RWPE2 (cell line): ENCODE measurements around the gene HBP1.
A peak's percentile ranks its signal among the peaks of the same experiment; 100 is the strongest.

Source experiments
- ATAC-seq: fragments of 200-7000 bp; cut with Tn5 transposase; 3 replicates; pipeline ENCODE4 v1.9.1; 2021; ENCODE audit warnings: low read depth
- DNase-seq: peaks from one replicate; pipeline ENCODE4 v3.0.0-alpha.2; 2020; ENCODE audit warnings: low spot score
- H3K27ac ChIP-seq: fragments of 450-650 bp; 2 replicates; pipeline ENCODE4 v1.5.1; 2017; ENCODE audit warnings: mild to moderate bottlenecking; ENCODE audit not compliant: poor library complexity, severe bottlenecking
- H3K27me3 ChIP-seq: fragments of 250-450 bp; sonication (Bioruptor Pico); 2 replicates; pipeline ENCODE4 v1.5.1; 2021; ENCODE audit warnings: mild to moderate bottlenecking, moderate library complexity; ENCODE audit not compliant: insufficient read depth, poor library complexity, severe bottlenecking
- H3K36me3 ChIP-seq: fragments of 250-450 bp; sonication (Bioruptor Pico); 2 replicates; pipeline ENCODE4 v1.5.1; 2020; ENCODE audit warnings: low read depth, mild to moderate bottlenecking, moderate library complexity
- H3K4me1 ChIP-seq: fragments of 250-450 bp; sonication (Bioruptor Pico); 2 replicates; pipeline ENCODE4 v1.5.1; 2021; ENCODE audit warnings: mild to moderate bottlenecking, moderate library complexity; ENCODE audit not compliant: insufficient read depth, poor library complexity, severe bottlenecking
- H3K4me3 ChIP-seq: fragments of 250-450 bp; sonication (Bioruptor Pico); 2 replicates; pipeline ENCODE4 v1.5.1; 2021; ENCODE audit warnings: mild to moderate bottlenecking, moderate library complexity; ENCODE audit not compliant: severe bottlenecking
- H3K9me3 ChIP-seq: fragments of 250-450 bp; sonication (Bioruptor Pico); 2 replicates; pipeline ENCODE4 v1.5.1; 2021; ENCODE audit warnings: mild to moderate bottlenecking, moderate library complexity; ENCODE audit not compliant: severe bottlenecking
- TF ChIP-seq, protein P1 (sequence below): fragments of 450-650 bp; IDR thresholded peaks from one replicate; pipeline ENCODE4 v1.5.1; 2017; ENCODE audit warnings: mild to moderate bottlenecking, moderate library complexity; ENCODE audit not compliant: poor library complexity, severe bottlenecking

Gene HBP1

GRCh38 chr7:107164092-107164491 is 4.7 kb upstream of the HBP1 start:
- peaks cover 5% of the 10 kb centered on the region for H3K4me1 ChIP-seq
- H3K4me3 ChIP-seq = no peak overlapping the region
- H3K27me3 ChIP-seq = no peaks in the 10 kb centered on the region
- H3K36me3 ChIP-seq = no peaks in the 10 kb centered on the region
- DNase-seq (no peak), ATAC-seq (no peak)
- no peaks in the 10 kb centered on the region for H3K9me3 ChIP-seq
- H3K27ac ChIP-seq = no peak overlapping the region
- TF ChIP-seq, protein P1, sequence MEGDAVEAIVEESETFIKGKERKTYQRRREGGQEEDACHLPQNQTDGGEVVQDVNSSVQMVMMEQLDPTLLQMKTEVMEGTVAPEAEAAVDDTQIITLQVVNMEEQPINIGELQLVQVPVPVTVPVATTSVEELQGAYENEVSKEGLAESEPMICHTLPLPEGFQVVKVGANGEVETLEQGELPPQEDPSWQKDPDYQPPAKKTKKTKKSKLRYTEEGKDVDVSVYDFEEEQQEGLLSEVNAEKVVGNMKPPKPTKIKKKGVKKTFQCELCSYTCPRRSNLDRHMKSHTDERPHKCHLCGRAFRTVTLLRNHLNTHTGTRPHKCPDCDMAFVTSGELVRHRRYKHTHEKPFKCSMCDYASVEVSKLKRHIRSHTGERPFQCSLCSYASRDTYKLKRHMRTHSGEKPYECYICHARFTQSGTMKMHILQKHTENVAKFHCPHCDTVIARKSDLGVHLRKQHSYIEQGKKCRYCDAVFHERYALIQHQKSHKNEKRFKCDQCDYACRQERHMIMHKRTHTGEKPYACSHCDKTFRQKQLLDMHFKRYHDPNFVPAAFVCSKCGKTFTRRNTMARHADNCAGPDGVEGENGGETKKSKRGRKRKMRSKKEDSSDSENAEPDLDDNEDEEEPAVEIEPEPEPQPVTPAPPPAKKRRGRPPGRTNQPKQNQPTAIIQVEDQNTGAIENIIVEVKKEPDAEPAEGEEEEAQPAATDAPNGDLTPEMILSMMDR = no peak

DNA sequence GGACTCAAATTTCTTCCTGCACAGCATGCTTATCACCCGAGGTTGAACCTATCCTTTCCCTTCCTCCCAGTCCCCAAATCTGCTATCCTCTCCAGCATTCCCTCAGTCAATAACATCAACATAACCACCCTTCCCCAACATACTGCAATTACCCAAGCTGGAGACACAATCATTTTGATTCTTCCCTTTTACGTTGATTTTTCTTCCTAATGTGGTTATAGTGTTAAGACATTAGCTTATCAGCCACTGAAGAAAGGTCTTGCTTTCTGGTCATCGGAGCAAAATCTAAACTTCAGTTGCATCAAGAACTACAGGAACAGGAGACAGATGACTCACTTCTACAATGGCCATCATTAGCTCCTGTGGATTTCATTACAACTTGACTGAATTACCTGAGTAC is 3.5 kb upstream of the HBP1 start:
- no peak for ATAC-seq
- H3K4me3 ChIP-seq = no peak overlapping the region
- H3K27me3 ChIP-seq = no peaks in the 10 kb centered on the region
- DNase-seq = no peak
- H3K4me1 ChIP-seq = peaks cover 5% of the 10 kb centered on the region
- H3K27ac ChIP-seq = no peak overlapping the region
- no peaks in the 10 kb centered on the region for H3K9me3 ChIP-seq
- TF ChIP-seq, protein P1 = no peak
- no peaks in the 10 kb centered on the region for H3K36me3 ChIP-seq

DNA sequence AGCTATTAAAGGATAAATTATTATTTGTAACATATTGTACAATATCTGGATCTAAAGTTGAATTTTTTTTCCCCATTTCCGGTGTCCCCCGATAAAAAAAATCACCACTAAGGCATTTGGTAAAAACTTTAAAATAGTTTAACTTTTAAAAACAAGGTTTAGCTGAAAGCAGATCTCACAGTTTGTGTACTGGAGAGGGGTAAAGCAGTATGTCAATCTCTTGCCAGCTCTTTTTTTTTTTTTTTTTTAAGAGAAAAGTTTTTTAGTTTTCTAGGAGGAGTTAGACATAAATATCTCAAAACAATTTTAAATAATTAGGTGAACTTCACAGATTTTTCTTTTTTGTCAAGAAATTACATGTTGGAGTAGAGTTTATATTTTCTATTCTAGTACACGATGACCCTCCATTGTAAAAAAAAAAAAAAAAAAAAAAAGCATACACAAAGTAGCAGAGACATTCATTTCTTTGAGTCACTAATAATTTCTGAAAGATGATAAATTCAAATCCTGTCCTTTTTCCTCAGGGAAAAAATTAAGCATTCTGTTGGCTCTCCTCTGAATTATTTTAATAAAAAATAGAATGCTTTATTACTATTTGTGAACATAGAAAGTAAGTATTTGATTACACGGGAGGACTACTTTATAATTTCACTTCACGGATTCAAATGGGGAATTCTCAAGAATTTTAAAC is 1.9 kb upstream of the HBP1 start:
- H3K27me3 ChIP-seq = no peaks in the 10 kb centered on the region
- no peaks in the 10 kb centered on the region for H3K36me3 ChIP-seq
- peak overlapping the region; percentile 32 for H3K4me3 ChIP-seq
- no peaks in the 10 kb centered on the region for H3K9me3 ChIP-seq
- H3K27ac ChIP-seq = peak overlapping the region; percentile 77
- TF ChIP-seq, protein P1 = no peak
- ATAC-seq (no peak), DNase-seq (no peak)
- H3K4me1 ChIP-seq = peaks cover 7% of the 10 kb centered on the region

DNA sequence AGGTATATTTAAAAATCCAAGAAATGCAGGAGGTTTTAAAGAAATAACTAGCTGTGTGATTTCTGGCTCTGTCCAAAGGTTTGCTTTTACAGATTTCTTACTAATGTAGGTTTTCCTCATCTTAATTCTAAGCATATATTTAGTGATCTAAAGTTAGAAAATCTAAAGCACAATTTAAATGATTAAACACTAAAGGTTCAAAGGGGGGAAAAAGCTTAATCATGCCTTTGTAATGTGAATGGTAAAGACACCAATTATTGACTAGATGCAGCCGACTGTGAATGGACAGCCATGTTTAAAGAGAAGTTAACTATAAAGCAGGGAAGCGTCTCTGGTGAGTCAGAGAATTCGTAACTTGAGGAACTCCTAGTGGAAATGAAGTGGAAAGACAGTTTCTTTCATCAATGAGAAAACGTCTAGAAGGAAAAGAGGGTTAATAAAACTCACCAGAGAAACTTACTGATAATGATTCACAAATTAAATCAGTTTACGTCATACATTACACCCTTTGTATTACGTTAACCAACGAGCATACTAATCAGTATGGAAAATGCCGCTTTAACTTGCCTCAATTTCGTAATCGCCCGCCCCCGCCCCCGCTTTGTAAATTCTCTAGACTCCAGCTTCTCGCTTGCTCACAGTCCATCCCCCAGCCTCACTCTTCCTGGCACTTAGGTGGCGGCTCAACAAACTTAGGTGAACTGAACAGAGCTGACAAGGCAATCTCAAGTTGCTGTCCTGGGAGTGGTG is 1.1 kb upstream of the HBP1 start:
- H3K9me3 ChIP-seq = no peaks in the 10 kb centered on the region
- H3K27ac ChIP-seq = peak overlapping the region; percentile 77
- TF ChIP-seq, protein P1 = peak; percentile 50
- no peaks in the 10 kb centered on the region for H3K27me3 ChIP-seq
- H3K4me3 ChIP-seq = peak overlapping the region; percentile 32
- DNase-seq (no peak), ATAC-seq (0 out of 3 replicates have a peak, but pooled peaks have one; percentile 9)
- H3K4me1 ChIP-seq = peaks cover 7% of the 10 kb centered on the region
- H3K36me3 ChIP-seq = no peaks in the 10 kb centered on the region
